H4 (cell line): Measurements from ENCODE around the gene ZCWPW1. TPM values are rescaled to one million over a fixed set of nuclear protein-coding genes. Genes with fewer than 3 reads are reported as not detected.
"Not testable (repeated sequence)": the region's sequence is repeated elsewhere in the genome, so short reads cannot be mapped to it uniquely, and the experiment has no call there.

Experiments
- DNase-seq: peaks from one replicate; pipeline ENCODE4 v3.0.0-alpha.2; 2015; ENCODE audit warnings: low spot score
- total RNA-seq: library from RNA; depleted of rRNA; stranded (reverse); fragments of >200 nt; shearing (Covaris generic); gene quantifications from 2 replicates; pipeline ENCODE4 v1.2.3, GENCODE V29; 2014; rRNA removed

ZCWPW1 gene
- total RNA-seq, 1 experiment from 2014 or later = 1.9 TPM

GRCh38 chr7:100356416-100357068 is 72.0 kb downstream of the ZCWPW1 start:
- DNase-seq = no peak

DNA sequence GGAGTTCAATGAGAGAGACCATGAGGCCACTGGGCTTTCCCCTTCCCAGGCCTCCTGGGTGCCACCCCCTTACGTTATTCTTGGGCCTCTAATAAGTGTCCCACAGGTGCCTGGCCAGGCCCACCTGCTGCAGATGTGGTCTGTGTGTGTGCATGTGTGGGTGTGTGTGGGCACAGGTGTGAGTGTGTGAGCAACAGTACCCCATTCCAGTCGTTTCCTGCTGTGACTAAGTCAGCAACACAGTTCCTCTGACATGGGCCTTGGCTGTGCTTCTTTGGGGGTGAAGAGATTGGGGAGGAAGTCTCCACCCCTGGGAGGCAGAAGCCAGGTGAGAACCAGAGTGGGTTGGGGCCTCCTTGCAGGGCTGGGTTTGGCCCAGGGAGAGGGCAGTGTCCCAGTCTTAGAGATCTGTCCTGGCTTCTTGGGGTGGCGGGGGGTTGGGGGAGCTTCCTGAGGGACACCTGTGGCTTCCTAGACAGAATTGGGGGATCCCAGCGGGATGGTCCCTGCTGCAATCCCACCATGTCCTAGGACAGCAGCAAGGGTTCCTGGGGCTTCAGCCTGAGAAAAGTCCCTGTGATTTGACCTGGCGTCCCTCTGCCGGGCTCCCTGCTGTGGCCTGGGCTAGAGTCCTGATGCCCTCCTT is 74.7 kb downstream of the ZCWPW1 start:
- no peak for DNase-seq

DNA sequence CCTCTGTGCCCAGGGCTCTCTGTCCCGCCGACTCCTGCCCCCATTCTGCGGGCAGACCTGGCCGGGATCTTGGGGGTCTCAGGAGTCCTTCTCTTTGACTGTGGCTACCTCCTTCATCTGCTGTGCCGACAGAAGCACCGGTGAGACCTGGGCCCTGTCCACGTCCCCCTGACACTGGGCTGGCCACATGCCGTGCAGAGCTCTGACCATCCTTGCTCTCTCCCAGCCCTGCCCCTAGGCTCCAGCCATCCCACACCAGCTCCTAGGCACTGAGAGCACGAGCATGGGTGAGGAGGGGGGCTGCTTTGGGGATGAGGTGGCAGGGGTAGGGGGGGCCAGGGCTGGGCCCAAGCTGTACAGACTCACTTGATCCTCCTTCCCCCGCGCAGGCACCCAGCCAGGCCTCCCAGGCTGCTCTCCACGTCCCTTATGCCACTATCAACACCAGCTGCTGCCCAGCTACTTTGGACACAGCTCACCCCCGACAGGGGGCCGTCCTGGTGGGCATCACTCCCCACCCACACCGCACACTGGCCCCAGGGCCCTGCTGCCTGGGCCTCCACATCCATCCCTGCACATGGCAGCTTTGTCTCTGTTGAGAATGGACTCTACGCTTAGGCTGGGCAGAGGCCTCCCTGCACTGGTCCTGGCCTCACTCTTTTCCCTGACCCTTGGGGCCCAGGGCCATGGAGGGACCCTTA is 75.4 kb downstream of the ZCWPW1 start:
- no peak for DNase-seq

DNA sequence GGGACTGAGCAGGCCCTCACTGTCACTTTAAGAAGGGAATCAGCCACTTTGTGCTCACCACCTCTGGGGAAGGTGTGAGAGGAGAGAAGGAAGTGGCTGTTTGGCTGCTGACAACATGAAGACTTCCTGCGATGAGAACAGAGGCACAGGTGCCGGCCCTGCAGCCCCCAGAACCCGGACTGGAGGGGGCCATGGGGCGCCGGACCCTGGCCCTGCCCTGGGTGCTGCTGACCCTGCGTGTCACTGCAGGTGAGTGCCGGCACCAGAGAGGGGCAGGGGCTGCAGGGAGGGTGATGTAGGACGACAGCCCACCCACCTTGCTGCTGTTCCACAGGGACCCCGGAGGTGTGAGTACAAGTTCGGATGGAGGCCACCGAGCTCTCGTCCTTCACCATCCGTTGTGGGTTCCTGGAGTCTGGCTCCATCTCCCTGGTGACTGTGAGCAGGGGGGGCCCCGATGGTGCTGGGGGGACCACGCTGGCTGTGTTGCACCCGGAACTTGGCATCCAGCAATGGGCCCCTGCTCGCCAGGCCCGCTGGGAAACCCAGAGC is 76.2 kb downstream of the ZCWPW1 start:
- not testable (repeated sequence) for DNase-seq

GRCh38 chr7:100351657-100352058 is 76.8 kb downstream of the ZCWPW1 start:
- no peak for DNase-seq

Other genes with a start within 250 kb of the ZCWPW1 start
- not detected in 2 replicates for gene PVRIG, start 208.8 kb downstream of the ZCWPW1 start, total RNA-seq
- gene SPDYE3, start 121.0 kb downstream of the ZCWPW1 start, total RNA-seq = not detected in 2 replicates
- 4.4 and 4.6 TPM in 2 replicates for gene PILRB, start 70.6 kb downstream of the ZCWPW1 start, total RNA-seq
- gene PILRA, start 55.2 kb downstream of the ZCWPW1 start, total RNA-seq = 0.54 TPM in 1 of 2 replicates, not detected in the other
- 25.8 and 28.5 TPM in 2 replicates for gene MEPCE, start 1.1 kb upstream of the ZCWPW1 start, total RNA-seq
- gene PPP1R35, start 7.8 kb upstream of the ZCWPW1 start, total RNA-seq = 22.6 and 31.5 TPM in 2 replicates
- gene SPACDR, start 35.6 kb upstream of the ZCWPW1 start, total RNA-seq = 0.84 and 1.0 TPM in 2 replicates
- 19.4 and 28.2 TPM in 2 replicates for gene TSC22D4, start 50.5 kb upstream of the ZCWPW1 start, total RNA-seq
- not detected in 2 replicates for gene NYAP1, start 55.2 kb upstream of the ZCWPW1 start, total RNA-seq
- gene AGFG2, start 110.5 kb upstream of the ZCWPW1 start, total RNA-seq = 4.9 and 7.6 TPM in 2 replicates
- not detected in 2 replicates for gene SAP25, start 145.2 kb upstream of the ZCWPW1 start, total RNA-seq
- gene LRCH4, start 157.4 kb upstream of the ZCWPW1 start, total RNA-seq = 3.4 TPM in 2 replicates
- 0.15 TPM in 1 of 2 replicates, not detected in the other for gene FBXO24, start 157.6 kb upstream of the ZCWPW1 start, total RNA-seq
- 123 and 180 TPM in 2 replicates for gene PCOLCE, start 173.7 kb upstream of the ZCWPW1 start, total RNA-seq
- 10.1 and 18.5 TPM in 2 replicates for gene MOSPD3, start 183.8 kb upstream of the ZCWPW1 start, total RNA-seq
- 0.25 TPM in 1 of 2 replicates, not detected in the other for gene TFR2, start 212.8 kb upstream of the ZCWPW1 start, total RNA-seq
- gene ACTL6B, start 227.7 kb upstream of the ZCWPW1 start, total RNA-seq = not detected in 2 replicates
- gene GNB2, start 245.0 kb upstream of the ZCWPW1 start, total RNA-seq = 65.0 and 67.1 TPM in 2 replicates